Measurements from ENCODE around the gene FAM81B. TPM values are rescaled to one million over a fixed set of nuclear protein-coding genes. Genes with fewer than 3 reads are reported as not detected.

Gene FAM81B
- polyA plus RNA-seq, 2 of the 4 experiments (the other 2 are of a cell fraction): 0.05 TPM; not detected in 1

DNA sequence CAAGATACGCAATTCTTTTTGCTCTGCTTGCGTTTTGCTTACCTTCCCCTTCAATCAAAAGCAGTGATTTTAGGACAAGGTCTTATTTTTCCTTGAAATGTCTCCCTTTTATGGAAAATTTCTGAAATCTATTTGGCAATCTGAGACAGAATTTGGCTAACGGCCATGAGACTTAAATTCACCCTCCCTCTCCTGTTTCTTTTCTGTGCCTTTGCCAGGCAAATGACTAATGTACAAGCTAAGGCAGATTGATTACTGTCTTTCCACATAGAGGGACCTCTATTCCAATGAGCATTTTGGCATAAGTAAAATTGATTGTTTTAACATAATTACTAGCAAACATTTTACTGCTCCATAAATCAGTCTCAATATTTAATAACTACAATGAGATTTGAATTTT, 31.7 kb downstream of the FAM81B start:
- no peak for TF ChIP-seq EP300 (IDR thresholded peaks at IDR 0.05)
- no peak for TF ChIP-seq TFCP2L1 (CRISPR knock-in tag; IDR thresholded peaks at IDR 0.05)
- no peak for TF ChIP-seq EHMT2 (IDR thresholded peaks at IDR 0.05; ENCODE audit: low read depth)
- TF ChIP-seq FOSB (CRISPR knock-in tag; IDR thresholded peaks at IDR 0.05): no peak
- TF ChIP-seq ZFP36 (IDR thresholded peaks at IDR 0.05; ENCODE audit: borderline replicate concordance, partially characterized antibody): no peak
- no peak for TF ChIP-seq HOXB5 (CRISPR knock-in tag; IDR thresholded peaks at IDR 0.05)
- TF ChIP-seq HOXB13 (CRISPR knock-in tag; IDR thresholded peaks at IDR 0.05; ENCODE audit: low read depth): no peak
- TF ChIP-seq KDM5A (IDR thresholded peaks at IDR 0.05): no peak
- no peak for TF ChIP-seq CBX2 (IDR thresholded peaks at IDR 0.05; ENCODE audit: borderline replicate concordance, low read depth)
- no peak for TF ChIP-seq JUN (IDR thresholded peaks at IDR 0.05)
- TF ChIP-seq RAD21 (conservative IDR thresholded peaks at IDR 0.05 in 1 of 2, IDR thresholded peaks at IDR 0.05 in 1 of 2): no peak
- TF ChIP-seq, protein P1, sequence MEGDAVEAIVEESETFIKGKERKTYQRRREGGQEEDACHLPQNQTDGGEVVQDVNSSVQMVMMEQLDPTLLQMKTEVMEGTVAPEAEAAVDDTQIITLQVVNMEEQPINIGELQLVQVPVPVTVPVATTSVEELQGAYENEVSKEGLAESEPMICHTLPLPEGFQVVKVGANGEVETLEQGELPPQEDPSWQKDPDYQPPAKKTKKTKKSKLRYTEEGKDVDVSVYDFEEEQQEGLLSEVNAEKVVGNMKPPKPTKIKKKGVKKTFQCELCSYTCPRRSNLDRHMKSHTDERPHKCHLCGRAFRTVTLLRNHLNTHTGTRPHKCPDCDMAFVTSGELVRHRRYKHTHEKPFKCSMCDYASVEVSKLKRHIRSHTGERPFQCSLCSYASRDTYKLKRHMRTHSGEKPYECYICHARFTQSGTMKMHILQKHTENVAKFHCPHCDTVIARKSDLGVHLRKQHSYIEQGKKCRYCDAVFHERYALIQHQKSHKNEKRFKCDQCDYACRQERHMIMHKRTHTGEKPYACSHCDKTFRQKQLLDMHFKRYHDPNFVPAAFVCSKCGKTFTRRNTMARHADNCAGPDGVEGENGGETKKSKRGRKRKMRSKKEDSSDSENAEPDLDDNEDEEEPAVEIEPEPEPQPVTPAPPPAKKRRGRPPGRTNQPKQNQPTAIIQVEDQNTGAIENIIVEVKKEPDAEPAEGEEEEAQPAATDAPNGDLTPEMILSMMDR (IDR thresholded peaks at IDR 0.05): no peak
- FAIRE-seq: no peak
- 45% methylated on average over 3 of the region's 3 CpGs for WGBS (ENCODE audit: missing lambda C conversion rate)
- no peak for DNase-seq (ENCODE audit: low read depth in 1 of 2, low spot score in 1 of 2)
- Histone ChIP-seq H3K9me3 (no peaks in the 10 kb centered on the region), H3K4me3 (no peak overlapping the region), H3K27ac (no peak overlapping the region), H3K4me2 (no peak overlapping the region), H3K4me1 (no peaks in the 10 kb centered on the region)
- ChIA-PET CTCF (no interaction called here), POLR2A (no interaction called here)
- no peak for ATAC-seq

DNA sequence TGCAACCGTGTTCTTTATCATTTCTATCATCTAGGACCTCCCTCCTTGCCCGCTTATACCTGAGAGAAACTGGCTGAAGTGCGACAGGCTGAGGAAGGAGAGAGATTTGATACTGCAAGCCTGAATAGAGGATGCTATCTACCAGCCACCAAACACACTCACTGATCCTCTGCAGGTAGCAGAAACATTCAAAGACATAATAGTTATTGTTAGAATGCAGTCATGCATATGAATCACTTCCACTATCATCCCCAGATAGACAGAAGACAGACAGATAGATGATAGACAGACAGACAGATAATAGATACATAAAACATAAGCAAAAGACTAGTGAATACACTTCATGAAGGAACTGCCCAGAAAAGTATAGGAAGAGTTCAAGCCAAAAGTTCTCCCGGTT, 32.9 kb downstream of the FAM81B start:
- 42% methylated on average over 4 of the region's 4 CpGs for WGBS (ENCODE audit: missing lambda C conversion rate)
- no peak for TF ChIP-seq HOXA7 (CRISPR knock-in tag; IDR thresholded peaks at IDR 0.05)
- TF ChIP-seq JUN (IDR thresholded peaks at IDR 0.05): no peak
- TF ChIP-seq RCOR1 (IDR thresholded peaks at IDR 0.05; ENCODE audit: low read depth, low read length): no peak
- no peak for TF ChIP-seq KDM5A (IDR thresholded peaks at IDR 0.05)
- TF ChIP-seq NFE2L2 (conservative IDR thresholded peaks at IDR 0.05; ENCODE audit: low read length): no peak
- TF ChIP-seq HDAC2 (IDR thresholded peaks at IDR 0.05): no peak
- TF ChIP-seq, protein P2, sequence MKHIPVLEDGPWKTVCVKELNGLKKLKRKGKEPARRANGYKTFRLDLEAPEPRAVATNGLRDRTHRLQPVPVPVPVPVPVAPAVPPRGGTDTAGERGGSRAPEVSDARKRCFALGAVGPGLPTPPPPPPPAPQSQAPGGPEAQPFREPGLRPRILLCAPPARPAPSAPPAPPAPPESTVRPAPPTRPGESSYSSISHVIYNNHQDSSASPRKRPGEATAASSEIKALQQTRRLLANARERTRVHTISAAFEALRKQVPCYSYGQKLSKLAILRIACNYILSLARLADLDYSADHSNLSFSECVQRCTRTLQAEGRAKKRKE (CRISPR knock-in tag; IDR thresholded peaks at IDR 0.05; ENCODE audit: low read depth): no peak
- TF ChIP-seq CHD4 (IDR thresholded peaks at IDR 0.05; ENCODE audit: borderline replicate concordance): no peak
- no peak for TF ChIP-seq JUNB (IDR thresholded peaks at IDR 0.05)
- H3K9me3 ChIP-seq: no peaks in the 10 kb centered on the region
- H3K4me3 ChIP-seq: no peak overlapping the region
- FAIRE-seq (no peak), ATAC-seq (no peak), DNase-seq (ENCODE audit: low read depth in 1 of 2, low spot score in 1 of 2) (no peak)
- no peak overlapping the region for H3K27ac ChIP-seq
- no peaks in the 10 kb centered on the region for H3K4me1 ChIP-seq
- no peak overlapping the region for H3K4me2 ChIP-seq
- POLR2A ChIA-PET: no interaction called here
- CTCF ChIA-PET: no interaction called here

DNA sequence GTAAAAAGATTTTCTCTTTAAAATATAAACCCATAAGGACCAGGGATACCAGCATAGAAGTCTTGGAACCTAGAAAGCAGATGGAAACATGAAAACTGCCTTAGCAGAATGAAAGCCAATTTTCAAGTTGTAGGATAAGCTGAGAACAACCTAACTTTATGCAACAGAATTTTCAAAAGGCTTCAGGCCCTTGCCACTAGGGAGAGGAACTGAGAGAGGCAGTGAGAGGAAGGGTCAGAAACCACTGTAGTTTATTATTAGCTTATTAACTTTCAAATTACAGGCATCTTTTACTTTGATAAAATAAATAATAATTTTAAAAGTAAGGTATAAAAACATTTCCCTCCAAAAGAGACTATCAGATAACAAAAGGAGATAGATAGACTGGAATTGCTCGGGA, 33.4 kb downstream of the FAM81B start:
- Histone ChIP-seq H3K9me3 (no peaks in the 10 kb centered on the region), H3K27ac (no peak overlapping the region), H3K4me1 (no peaks in the 10 kb centered on the region), H3K4me2 (no peak overlapping the region), H3K4me3 (no peak overlapping the region)
- DNase-seq (ENCODE audit: low read depth in 1 of 2, low spot score in 1 of 2) (no peak), FAIRE-seq (no peak), ATAC-seq (no peak)
- 55% methylated on average over 1 of the region's 1 CpG for whole genome bisulfite sequencing (ENCODE audit: missing lambda C conversion rate)
- ChIA-PET CTCF (no interaction called here), POLR2A (no interaction called here)
- TF ChIP-seq ZSCAN20 (CRISPR knock-in tag; IDR thresholded peaks at IDR 0.05): no peak
- no peak for TF ChIP-seq NFE2L2 (conservative IDR thresholded peaks at IDR 0.05; ENCODE audit: low read length)
- no peak for TF ChIP-seq PHF8 (IDR thresholded peaks at IDR 0.05; ENCODE audit: borderline replicate concordance, low read depth)
- TF ChIP-seq, protein P3, sequence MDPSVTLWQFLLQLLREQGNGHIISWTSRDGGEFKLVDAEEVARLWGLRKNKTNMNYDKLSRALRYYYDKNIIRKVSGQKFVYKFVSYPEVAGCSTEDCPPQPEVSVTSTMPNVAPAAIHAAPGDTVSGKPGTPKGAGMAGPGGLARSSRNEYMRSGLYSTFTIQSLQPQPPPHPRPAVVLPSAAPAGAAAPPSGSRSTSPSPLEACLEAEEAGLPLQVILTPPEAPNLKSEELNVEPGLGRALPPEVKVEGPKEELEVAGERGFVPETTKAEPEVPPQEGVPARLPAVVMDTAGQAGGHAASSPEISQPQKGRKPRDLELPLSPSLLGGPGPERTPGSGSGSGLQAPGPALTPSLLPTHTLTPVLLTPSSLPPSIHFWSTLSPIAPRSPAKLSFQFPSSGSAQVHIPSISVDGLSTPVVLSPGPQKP (IDR thresholded peaks at IDR 0.05; ENCODE audit: low read depth, low read length): no peak
- no peak for TF ChIP-seq RNF2 (IDR thresholded peaks at IDR 0.05; ENCODE audit: borderline replicate concordance, low read depth)
- TF ChIP-seq TFCP2L1 (CRISPR knock-in tag; IDR thresholded peaks at IDR 0.05): no peak
- TF ChIP-seq KDM5A (IDR thresholded peaks at IDR 0.05): no peak
- no peak for TF ChIP-seq MAZ (IDR thresholded peaks at IDR 0.05; ENCODE audit: borderline replicate concordance, low read depth, low read length)
- TF ChIP-seq RARB (CRISPR knock-in tag; IDR thresholded peaks at IDR 0.05): no peak
- no peak for TF ChIP-seq ESRRA (IDR thresholded peaks at IDR 0.05; ENCODE audit: borderline replicate concordance, low read length)
- no peak for TF ChIP-seq FOSL2 (IDR thresholded peaks at IDR 0.05)
- TF ChIP-seq FOSL2 (CRISPR knock-in tag; IDR thresholded peaks at IDR 0.05): no peak
- TF ChIP-seq RCOR1 (IDR thresholded peaks at IDR 0.05; ENCODE audit: low read depth, low read length): no peak
- TF ChIP-seq EP300 (IDR thresholded peaks at IDR 0.05): no peak
- no peak for TF ChIP-seq POLR2AphosphoS2 (conservative IDR thresholded peaks at IDR 0.05; ENCODE audit: low read length)
- TF ChIP-seq JUN (IDR thresholded peaks at IDR 0.05): no peak
- no peak for TF ChIP-seq MAFK (IDR thresholded peaks at IDR 0.05; ENCODE audit: partially characterized antibody)
- TF ChIP-seq, protein P2 (CRISPR knock-in tag; IDR thresholded peaks at IDR 0.05; ENCODE audit: low read depth): no peak
- TF ChIP-seq HEYL (CRISPR knock-in tag; IDR thresholded peaks at IDR 0.05): no peak
